WTC11 (cell line): Measurements from ENCODE around the gene DRGX. TPM values are rescaled to one million over a fixed set of nuclear protein-coding genes. Genes with fewer than 3 reads are reported as not detected.
A peak's percentile ranks its signal among the peaks of the same experiment; 100 is the strongest.

Experiments used
- ATAC-seq: fragments of 200-7000 bp; cut with Tn5 transposase; 2 replicates; pipeline ENCODE4 v1.10.0; 2021; ENCODE audit warnings: mild to moderate bottlenecking, moderate library complexity
- CTCF ChIA-PET: fragments of 300-600 bp; sonication (Branson Sonifier 250); formaldehyde crosslinking; loops from one replicate; lab custom pipeline; 2021; ENCODE audit warnings: antibody characterized with exemption; lab: Charles Lee
- POLR2A ChIA-PET: fragments of 350-600 bp; sonication (Branson Sonifier 250); formaldehyde crosslinking; loops from one replicate; lab custom pipeline; 2021; ENCODE audit warnings: antibody characterized with exemption; lab: Charles Lee
- DNase-seq: peaks from one replicate; pipeline ENCODE4 v3.0.0; 2021; ENCODE audit warnings: low spot score
- H3K27ac Mint-ChIP-seq: 2 replicates; pipeline ENCODE4 v1.8.0; 2021; ENCODE audit warnings: mixed read lengths
- H3K27me3 Mint-ChIP-seq: 2 replicates; pipeline ENCODE4 v1.8.0; 2021; ENCODE audit warnings: low read depth, mild to moderate bottlenecking, moderate library complexity, mixed read lengths
- H3K36me3 Mint-ChIP-seq: 2 replicates; pipeline ENCODE4 v1.8.0; 2021; ENCODE audit warnings: mixed read lengths
- H3K4me1 Mint-ChIP-seq: 2 replicates; pipeline ENCODE4 v1.8.0; 2022; ENCODE audit warnings: mixed read lengths
- H3K4me3 Mint-ChIP-seq: 2 replicates; pipeline ENCODE4 v1.8.0; 2021; ENCODE audit warnings: mild to moderate bottlenecking, moderate library complexity, mixed read lengths
- H3K9me3 Mint-ChIP-seq: 2 replicates; pipeline ENCODE4 v1.8.0; 2021; ENCODE audit warnings: mixed read lengths
- AFF4 ChIP-seq: sonication (generic); formaldehyde crosslinking; IDR thresholded peaks from 2 replicates; pipeline ENCODE4 v1.8.1; 2023; ENCODE audit warnings: mild to moderate bottlenecking, missing genetic modification reagents, borderline replicate concordance
- ESRRA ChIP-seq: sonication (generic); formaldehyde crosslinking; IDR thresholded peaks from 2 replicates; pipeline ENCODE4 v1.8.1; 2022; ENCODE audit warnings: mild to moderate bottlenecking, missing genetic modification reagents, borderline replicate concordance
- GABPB1 ChIP-seq: sonication (generic); formaldehyde crosslinking; IDR thresholded peaks from 2 replicates; pipeline ENCODE4 v1.8.1; 2023; ENCODE audit warnings: mild to moderate bottlenecking, missing genetic modification reagents
- MLX ChIP-seq: sonication (generic); formaldehyde crosslinking; IDR thresholded peaks from 2 replicates; pipeline ENCODE4 v1.8.1; 2023; ENCODE audit warnings: mild to moderate bottlenecking, missing genetic modification reagents, moderate library complexity
- MXD4 ChIP-seq: fragments of 250-450 bp; sonication (Bioruptor Pico); IDR thresholded peaks from 2 replicates; pipeline ENCODE4 v1.8.0; 2021; ENCODE audit warnings: mild to moderate bottlenecking, moderate library complexity, borderline replicate concordance
- NR2C2 ChIP-seq: sonication (generic); formaldehyde crosslinking; IDR thresholded peaks from 2 replicates; pipeline ENCODE4 v1.8.0; 2022; ENCODE audit warnings: mild to moderate bottlenecking, missing genetic modification reagents
- RORB ChIP-seq: fragments of 250-450 bp; sonication (Bioruptor Pico); IDR thresholded peaks from 2 replicates; pipeline ENCODE4 v1.9.0; 2021; ENCODE audit warnings: mild to moderate bottlenecking
- SMAD3 ChIP-seq: sonication (generic); formaldehyde crosslinking; IDR thresholded peaks from 2 replicates; pipeline ENCODE4 v1.8.0; 2022; ENCODE audit warnings: missing genetic modification reagents, mild to moderate bottlenecking, borderline replicate concordance
- SP1 ChIP-seq: sonication (generic); formaldehyde crosslinking; conservative IDR thresholded peaks from 2 replicates; pipeline ENCODE4 v1.8.1; 2022; ENCODE audit warnings: missing genetic modification reagents
- TCF7 ChIP-seq: sonication (generic); formaldehyde crosslinking; IDR thresholded peaks from 2 replicates; pipeline ENCODE4 v1.8.0; 2022; ENCODE audit warnings: mild to moderate bottlenecking, low read depth, missing genetic modification reagents, moderate library complexity
- ZNF281 ChIP-seq: sonication (generic); formaldehyde crosslinking; IDR thresholded peaks from 2 replicates; pipeline ENCODE4 v1.8.0; 2023; ENCODE audit warnings: mild to moderate bottlenecking, missing genetic modification reagents
- ZNF423 ChIP-seq: fragments of 250-450 bp; sonication (Bioruptor Pico); IDR thresholded peaks from 2 replicates; pipeline ENCODE4 v2.1.2; 2022; ENCODE audit warnings: mild to moderate bottlenecking, moderate library complexity
- ZNF512 ChIP-seq: sonication (generic); formaldehyde crosslinking; IDR thresholded peaks from 2 replicates; pipeline ENCODE4 v1.8.1; 2022; ENCODE audit warnings: missing genetic modification reagents, borderline replicate concordance
- total RNA-seq: library from RNA; stranded (reverse); gene quantifications from 3 replicates; pipeline ENCODE4 v1.2.3, GENCODE V29; 2021
- TF ChIP-seq, protein P1 (sequence below): fragments of 200-600 bp; IDR thresholded peaks from 2 replicates; pipeline ENCODE4 v1.8.0; 2022; ENCODE audit warnings: antibody characterized with exemption
- TF ChIP-seq, protein P2 (sequence below): sonication (generic); formaldehyde crosslinking; IDR thresholded peaks from 2 replicates; pipeline ENCODE4 v1.8.0; 2022; ENCODE audit warnings: missing genetic modification reagents

The DRGX gene
- total RNA-seq, 1 experiment from 2014 or later, result not detected

DNA sequence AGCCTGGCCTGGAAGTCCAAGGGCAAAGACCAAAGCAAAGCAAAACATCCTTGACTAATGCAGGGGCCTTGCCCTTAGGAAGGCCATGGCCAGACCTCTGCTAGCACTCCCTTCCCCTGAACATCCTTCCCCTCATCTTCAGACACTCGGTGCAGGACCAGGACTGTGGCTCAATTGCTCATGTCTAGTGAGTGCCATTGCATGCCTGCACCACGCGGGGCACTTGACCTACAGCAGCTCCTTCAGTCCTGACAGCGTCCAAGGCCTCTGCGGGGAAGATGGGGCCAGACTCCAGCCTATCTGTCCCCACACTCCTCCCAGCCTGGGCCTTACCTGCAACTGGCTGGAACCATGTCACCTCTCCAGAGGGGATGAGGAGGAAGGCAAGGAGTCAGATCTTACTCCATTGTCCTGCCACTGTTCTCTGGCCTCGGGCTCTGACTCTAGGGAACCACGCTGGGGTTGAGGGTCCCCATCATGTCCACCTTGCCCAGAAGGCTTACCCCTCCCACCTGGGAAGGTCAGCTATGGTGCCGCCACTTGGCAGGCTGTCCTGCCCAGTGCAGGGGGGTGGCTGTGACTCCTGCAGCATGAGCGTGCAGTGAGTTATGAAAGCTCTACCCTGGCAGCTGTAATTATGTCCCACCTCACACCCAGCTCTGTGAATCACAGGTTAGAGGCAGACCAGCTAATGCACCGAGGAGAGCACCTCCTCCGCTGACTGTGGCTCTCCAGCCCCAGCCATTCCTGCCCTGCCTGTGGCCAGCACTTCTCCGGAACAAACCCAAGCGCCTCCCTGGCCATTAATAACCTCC is 16.1 kb downstream of the DRGX start:
- no peaks in the 10 kb centered on the region for H3K9me3 Mint-ChIP-seq
- ATAC-seq (peak; percentile 93), DNase-seq (peak; percentile 44)
- POLR2A ChIA-PET, result no interaction called here
- no peaks in the 10 kb centered on the region; the same call in 1 of the 2 replicates for H3K27me3 Mint-ChIP-seq
- H3K36me3 Mint-ChIP-seq, result no peaks in the 10 kb centered on the region
- no peaks in the 10 kb centered on the region for H3K4me1 Mint-ChIP-seq
- H3K4me3 Mint-ChIP-seq, result no peak overlapping the region
- H3K27ac Mint-ChIP-seq, result no peak overlapping the region
- TF ChIP-seq GABPB1, result no peak
- TF ChIP-seq, protein P1, sequence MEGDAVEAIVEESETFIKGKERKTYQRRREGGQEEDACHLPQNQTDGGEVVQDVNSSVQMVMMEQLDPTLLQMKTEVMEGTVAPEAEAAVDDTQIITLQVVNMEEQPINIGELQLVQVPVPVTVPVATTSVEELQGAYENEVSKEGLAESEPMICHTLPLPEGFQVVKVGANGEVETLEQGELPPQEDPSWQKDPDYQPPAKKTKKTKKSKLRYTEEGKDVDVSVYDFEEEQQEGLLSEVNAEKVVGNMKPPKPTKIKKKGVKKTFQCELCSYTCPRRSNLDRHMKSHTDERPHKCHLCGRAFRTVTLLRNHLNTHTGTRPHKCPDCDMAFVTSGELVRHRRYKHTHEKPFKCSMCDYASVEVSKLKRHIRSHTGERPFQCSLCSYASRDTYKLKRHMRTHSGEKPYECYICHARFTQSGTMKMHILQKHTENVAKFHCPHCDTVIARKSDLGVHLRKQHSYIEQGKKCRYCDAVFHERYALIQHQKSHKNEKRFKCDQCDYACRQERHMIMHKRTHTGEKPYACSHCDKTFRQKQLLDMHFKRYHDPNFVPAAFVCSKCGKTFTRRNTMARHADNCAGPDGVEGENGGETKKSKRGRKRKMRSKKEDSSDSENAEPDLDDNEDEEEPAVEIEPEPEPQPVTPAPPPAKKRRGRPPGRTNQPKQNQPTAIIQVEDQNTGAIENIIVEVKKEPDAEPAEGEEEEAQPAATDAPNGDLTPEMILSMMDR, result 0 out of 2 replicates have a peak, but pooled peaks have one; percentile 27
- CTCF ChIA-PET, result interaction anchor here (0.6 to 1.7 kb wide), 8 partner anchors 8 to 55 kb away, joined by 3 to 6 read pairs (median 3); no protein-coding TSS in a partner anchor

- H3K27ac Mint-ChIP-seq, result no peak overlapping the region
- CTCF ChIA-PET, result no interaction called here
- no peaks in the 10 kb centered on the region for H3K4me1 Mint-ChIP-seq
- no peak for TF ChIP-seq ESRRA (CRISPR knock-in tag)
- TF ChIP-seq ZNF512 (CRISPR knock-in tag), result no peak
- TF ChIP-seq AFF4 (CRISPR knock-in tag), result no peak
- no peak for TF ChIP-seq NR2C2 (CRISPR knock-in tag)
- TF ChIP-seq RORB (CRISPR knock-in tag), result no peak
- no peak for TF ChIP-seq SMAD3 (CRISPR knock-in tag)
- no peak for TF ChIP-seq ZNF423 (CRISPR knock-in tag)
- no peak overlapping the region for H3K4me3 Mint-ChIP-seq
- no peaks in the 10 kb centered on the region; the same call in 1 of the 2 replicates for H3K27me3 Mint-ChIP-seq
- ATAC-seq, result no peak
- no peaks in the 10 kb centered on the region for H3K36me3 Mint-ChIP-seq
- POLR2A ChIA-PET, result no interaction called here
- no peaks in the 10 kb centered on the region for H3K9me3 Mint-ChIP-seq
- DNase-seq, result no peak
Measured at GRCh38 chr10:49377256-49377655, 18.6 kb downstream of the DRGX start.

DNA sequence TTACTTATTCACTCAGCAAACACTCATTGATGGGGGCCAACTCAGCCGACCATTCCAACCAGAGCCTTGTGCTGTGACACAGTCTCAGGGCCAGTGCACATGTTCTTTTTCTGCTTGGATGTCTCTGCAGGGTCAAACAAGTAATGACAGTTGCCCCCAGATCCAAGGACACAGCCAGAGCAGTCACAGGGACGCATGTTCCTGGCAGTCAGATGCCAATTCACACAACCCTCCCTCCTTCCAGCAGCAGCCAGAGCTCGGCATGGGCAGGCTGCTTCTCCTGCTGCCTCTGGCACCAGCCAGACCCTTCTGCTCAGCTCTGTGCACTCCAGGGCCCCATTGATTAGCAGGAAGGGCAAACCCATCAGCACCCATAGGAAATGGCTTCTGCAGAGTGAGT is 20.3 kb downstream of the DRGX start:
- H3K27ac Mint-ChIP-seq, result no peak overlapping the region
- H3K4me1 Mint-ChIP-seq, result no peaks in the 10 kb centered on the region
- DNase-seq (no peak), ATAC-seq (no peak)
- no peaks in the 10 kb centered on the region for H3K9me3 Mint-ChIP-seq
- H3K27me3 Mint-ChIP-seq, result no peaks in the 10 kb centered on the region; the same call in 1 of the 2 replicates
- POLR2A ChIA-PET, result no interaction called here
- no peak overlapping the region for H3K4me3 Mint-ChIP-seq
- no peaks in the 10 kb centered on the region for H3K36me3 Mint-ChIP-seq
- CTCF ChIA-PET, result interaction anchor here (0.6 to 1.5 kb wide), 2 partner anchors 32 to 170 kb away, joined by 3 to 8 read pairs; no protein-coding TSS in a partner anchor
- TF ChIP-seq, protein P2, sequence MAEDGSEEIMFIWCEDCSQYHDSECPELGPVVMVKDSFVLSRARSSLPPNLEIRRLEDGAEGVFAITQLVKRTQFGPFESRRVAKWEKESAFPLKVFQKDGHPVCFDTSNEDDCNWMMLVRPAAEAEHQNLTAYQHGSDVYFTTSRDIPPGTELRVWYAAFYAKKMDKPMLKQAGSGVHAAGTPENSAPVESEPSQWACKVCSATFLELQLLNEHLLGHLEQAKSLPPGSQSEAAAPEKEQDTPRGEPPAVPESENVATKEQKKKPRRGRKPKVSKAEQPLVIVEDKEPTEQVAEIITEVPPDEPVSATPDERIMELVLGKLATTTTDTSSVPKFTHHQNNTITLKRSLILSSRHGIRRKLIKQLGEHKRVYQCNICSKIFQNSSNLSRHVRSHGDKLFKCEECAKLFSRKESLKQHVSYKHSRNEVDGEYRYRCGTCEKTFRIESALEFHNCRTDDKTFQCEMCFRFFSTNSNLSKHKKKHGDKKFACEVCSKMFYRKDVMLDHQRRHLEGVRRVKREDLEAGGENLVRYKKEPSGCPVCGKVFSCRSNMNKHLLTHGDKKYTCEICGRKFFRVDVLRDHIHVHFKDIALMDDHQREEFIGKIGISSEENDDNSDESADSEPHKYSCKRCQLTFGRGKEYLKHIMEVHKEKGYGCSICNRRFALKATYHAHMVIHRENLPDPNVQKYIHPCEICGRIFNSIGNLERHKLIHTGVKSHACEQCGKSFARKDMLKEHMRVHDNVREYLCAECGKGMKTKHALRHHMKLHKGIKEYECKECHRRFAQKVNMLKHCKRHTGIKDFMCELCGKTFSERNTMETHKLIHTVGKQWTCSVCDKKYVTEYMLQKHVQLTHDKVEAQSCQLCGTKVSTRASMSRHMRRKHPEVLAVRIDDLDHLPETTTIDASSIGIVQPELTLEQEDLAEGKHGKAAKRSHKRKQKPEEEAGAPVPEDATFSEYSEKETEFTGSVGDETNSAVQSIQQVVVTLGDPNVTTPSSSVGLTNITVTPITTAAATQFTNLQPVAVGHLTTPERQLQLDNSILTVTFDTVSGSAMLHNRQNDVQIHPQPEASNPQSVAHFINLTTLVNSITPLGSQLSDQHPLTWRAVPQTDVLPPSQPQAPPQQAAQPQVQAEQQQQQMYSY, result no peak
- TF ChIP-seq SP1 (CRISPR knock-in tag), result no peak
- no peak for TF ChIP-seq MLX (CRISPR knock-in tag)
- no peak for TF ChIP-seq ZNF281
- TF ChIP-seq TCF7 (CRISPR knock-in tag), result no peak
- TF ChIP-seq MXD4 (CRISPR knock-in tag), result no peak
